Stimulated activated naive CD4-positive, alpha-beta T cell (primary cell): ENCODE measurements around the gene GABBR2.

Experiments used
- DNase-seq, 6 experiments: peaks; one replicate each; lab custom pipeline; 2025; lab: John Stamatoyannopoulos, UW

Gene GABBR2

DNA sequence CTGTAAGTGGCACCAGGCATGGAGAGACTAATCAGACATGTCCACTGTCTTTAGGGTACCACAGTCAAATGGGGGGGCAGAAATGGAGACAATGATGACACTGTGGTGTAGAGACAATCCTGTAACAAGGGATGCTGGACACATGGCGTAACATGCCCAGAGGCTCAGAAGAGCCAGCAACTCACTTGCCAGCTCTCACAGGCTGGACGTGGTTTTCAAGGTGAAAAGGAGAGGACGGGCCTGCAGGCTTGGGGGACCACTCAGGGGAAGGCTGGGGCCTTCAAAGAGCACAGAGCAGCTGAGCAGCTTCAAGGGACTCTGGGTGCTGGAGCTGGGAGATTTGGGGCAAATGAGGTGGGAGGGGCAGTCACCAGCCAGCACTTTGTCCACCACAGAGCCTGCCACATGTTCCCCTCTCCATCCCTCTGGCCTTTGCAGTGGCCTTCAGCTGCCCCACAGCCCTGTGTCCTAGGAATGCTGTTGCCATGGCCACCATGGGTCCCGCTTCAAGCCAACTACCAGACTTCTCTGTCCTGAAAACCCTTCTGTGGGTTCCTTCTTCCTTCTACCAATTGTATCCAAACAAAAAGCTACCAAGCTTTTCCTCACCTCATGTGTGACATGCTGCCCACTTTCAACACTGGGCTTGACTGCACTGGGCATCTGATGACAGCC, 140.4 kb downstream of the GABBR2 start:
- no peak for DNase-seq

DNA sequence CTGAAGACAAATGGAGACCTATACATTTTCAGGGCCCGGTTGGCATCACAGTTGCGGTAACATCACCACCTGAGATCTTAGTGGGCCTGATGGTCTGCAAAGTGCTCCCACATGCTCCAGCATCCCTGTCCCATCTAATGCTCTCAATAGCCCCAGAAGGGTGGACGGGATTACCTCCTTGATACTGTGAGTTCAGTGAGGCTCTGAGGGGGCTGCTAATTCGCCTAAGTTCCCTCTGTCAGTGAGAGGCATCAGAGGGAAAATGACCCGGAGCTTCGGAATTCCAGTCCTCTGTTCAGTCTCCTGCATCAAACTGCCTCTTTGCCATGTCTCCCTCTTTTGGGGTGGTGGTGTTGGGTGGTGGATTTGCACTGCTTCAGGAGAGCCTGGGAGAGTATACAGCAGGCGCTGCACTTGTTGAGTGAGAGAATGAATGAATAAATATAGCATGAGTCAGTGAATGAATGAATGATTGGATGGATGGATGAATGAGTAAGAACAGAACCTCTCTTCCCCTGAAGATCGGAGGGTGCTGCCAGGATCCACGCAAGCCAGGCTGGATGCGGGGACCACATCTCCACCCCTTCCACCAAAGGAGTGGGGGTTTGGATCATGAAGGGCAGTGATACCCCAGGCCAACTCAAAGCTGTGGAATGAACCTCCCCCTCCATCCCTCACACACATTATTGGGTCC, 141.0 kb downstream of the GABBR2 start:
- DNase-seq: no peak

DNA sequence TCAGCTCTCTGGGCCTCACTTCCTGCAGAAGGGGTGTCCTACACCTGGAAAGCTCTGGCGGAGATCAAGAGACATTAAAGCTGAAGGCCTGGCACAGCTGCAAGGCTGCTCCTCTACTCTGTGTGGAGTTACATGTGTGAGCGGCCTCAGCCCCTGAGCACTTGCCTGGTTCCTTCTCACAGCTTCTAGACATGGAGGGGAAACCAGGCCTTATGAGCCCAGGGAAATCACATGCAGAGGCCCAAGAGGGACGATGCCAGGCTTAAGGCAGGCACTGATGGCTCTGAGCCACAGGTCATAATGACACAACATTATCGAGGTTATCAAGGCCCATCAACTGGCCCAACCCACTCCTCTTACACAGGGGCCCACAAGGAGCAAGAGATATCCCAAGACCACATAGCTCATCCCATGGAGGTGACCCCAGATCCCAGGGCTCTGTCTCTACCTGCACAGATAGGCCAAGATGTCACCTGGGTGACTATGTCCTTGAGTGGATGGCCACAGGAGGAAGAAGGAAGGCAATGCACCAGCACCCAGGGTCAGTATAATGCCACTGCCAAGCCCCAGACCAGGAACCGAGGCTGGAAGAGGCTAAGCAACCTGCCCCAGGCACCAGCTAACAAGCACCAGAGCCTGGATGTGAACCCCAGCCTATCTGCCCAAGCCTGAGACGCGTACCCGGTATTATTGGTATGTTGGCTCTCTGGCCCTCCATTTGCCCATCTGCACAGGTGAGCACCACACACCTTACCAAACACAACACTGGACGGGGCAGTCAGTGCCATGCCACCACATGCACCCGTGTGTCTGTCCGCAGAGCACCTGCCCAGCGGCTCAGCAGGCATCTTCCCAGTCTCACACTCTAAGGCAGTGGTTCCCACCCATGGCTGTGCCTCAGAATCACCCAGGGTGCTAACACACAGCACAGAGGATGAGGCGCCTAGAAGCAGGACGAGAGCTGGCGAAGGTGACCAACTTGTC, 143.3 kb downstream of the GABBR2 start:
- DNase-seq: no peak

DNA sequence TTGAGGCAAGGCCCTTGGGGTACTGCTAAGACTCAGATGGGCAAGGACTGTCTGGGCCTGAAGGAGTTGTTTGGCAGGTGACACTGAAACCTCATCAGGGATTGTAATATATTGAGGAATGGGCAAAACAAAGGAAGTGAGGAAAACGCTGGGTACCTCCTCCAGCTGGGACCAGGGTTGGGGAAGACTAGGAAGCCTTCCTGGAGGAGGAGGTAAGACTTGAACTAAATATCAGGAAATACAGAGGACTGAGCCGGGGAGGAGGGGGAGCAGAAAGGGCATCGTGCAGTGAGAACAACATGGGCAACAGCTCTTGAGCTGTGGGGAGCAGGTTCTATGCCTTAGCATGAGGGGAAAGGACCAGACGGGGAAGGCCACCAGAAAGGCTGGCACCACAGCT, 144.0 kb downstream of the GABBR2 start:
- no peak for DNase-seq

DNA sequence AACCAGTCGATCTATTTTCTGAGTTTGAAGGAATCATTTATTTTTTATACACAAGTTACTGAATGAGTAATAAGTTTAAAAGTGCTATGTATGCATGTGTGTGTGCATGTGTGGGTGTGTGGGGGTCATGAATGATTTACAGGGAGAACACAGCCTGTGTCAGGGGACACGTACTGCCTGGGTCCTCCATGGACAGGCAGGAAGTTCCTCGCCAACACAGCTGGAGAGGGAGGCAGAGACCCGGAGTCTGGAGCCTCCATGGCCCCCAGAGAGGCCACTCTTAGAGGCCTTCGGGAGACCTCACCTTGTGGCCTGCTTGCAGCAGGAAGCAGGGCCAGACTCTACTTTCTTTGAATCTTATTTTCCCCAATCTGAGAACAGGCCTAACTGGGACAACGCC, 144.7 kb downstream of the GABBR2 start:
- no peak for DNase-seq

DNA sequence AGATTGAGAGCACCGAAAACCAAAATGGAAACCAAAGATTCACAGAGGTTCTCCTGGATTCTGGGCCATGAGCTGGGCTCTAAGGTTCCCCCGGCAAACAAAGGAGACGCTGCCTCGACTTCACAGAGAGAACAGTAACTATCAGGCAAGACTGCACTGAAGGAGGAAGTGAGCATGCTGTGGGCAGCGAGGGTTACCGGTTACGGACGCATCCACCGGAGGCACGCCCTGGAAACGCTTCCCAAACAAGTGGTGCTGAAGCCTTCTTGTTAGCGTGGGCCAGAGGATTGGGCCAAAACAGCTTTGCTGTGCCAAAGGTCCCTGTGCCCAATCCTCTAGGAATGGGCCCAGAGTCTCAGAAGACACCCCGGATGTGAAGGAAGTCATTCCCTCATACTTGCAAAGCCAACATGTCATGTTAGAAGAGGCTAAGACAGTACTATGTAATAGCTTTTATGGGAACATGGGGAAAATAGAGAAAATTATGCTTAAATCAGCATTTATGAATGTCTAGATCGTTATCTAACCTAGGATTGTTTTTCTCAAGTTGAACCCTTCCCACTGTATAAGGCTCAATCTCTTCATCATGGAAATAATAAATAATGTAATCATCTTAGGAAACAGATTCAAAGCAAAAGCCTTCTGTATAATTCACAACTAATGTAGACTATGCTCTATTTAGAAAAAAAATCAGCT, 145.4 kb downstream of the GABBR2 start:
- DNase-seq: no peak

DNA sequence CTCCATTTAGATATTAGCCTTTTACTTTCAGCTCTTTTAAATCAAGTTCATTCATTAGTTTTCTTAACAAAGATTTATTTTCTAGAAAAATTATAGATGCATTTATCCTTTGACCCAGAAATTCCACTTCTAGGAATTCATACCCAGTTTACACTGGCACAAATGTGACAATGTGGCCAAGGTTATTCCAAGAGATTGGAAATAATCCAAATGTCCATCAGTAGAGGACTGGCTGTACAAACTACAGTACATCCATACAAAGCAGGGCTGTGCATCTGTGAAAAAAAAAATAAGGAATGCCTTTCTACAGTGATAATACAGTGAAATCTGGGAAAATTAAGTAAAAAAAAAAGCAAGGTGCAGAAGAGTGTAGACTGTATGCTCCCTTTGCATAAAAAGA, 149.2 kb downstream of the GABBR2 start:
- DNase-seq: no peak

DNA sequence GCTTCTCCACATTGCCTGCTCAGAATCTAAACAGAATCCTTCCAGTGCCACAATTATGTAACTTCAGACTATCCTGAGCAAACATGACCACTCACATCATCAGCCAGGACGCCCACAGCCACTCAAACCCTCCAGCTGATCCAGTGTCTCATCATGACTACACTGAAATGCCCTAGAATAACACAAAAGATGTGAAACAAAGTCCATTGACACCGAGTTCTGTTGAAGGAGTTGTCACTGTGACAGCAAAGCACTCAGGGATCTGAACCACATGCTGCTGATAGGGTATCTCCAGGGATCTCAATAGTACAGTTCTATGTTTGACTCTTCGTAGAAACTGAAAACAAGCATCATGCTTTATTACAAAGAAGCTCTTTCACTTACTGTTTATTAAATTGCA, 150.2 kb downstream of the GABBR2 start:
- no peak for DNase-seq

DNA sequence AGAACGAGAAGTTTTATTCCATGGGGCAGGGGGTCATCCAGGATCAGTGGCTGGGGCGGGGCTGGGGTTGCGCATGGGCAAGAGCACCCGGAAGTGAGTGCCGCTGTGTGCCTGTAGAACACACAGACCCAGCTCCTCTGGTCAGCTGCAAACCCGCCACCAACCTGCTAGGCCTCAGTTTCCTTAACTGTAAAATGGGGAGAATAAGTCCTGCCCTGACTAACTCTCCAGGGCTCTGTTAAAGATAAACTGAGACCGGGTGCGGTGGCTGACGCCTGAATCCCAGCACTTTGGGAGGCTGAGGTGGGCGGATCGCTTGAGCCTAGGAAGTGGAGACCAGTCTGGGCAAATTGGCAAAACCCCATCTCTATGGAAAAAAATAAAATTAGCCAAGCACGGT, 152.2 kb downstream of the GABBR2 start:
- no peak for DNase-seq

DNA sequence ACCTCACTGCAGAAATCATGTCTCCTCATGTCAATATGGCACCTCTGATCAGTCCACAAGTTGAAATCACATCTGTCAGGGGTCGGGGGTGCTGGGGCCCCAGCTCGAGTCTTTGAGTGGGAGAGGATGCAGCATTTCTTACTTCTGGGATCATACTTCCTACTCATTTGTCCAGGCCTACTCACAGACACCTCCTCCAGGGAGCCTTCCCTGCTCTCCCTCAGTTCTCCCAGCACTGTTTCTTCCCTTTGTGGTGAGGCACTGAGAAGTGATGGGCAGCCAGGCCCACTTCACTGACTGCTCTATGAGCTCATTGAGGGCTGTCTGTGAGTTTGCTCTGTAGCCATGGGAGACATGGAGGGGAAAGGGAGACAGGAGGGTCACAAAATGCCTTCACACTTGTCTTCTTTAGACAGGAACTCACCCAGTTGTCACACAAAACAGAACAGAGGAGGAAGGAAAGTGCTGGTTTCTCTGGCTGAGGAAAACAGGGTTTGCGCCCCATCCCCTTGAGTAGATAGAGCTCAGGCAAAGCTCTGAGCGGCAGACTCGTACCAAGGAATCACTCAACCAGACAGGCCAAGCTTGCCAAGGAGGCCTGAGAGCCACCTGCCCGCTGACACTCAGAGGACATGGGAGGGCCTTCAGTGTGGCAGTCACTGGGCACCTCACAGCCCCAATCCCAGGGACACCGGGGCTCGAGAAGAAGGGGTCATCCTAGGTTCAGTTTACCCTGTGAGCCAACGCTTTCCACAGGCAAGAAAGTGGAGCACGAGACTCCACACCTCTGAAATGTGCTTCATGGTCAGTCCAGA, 152.9 kb downstream of the GABBR2 start:
- no peak for DNase-seq

DNA sequence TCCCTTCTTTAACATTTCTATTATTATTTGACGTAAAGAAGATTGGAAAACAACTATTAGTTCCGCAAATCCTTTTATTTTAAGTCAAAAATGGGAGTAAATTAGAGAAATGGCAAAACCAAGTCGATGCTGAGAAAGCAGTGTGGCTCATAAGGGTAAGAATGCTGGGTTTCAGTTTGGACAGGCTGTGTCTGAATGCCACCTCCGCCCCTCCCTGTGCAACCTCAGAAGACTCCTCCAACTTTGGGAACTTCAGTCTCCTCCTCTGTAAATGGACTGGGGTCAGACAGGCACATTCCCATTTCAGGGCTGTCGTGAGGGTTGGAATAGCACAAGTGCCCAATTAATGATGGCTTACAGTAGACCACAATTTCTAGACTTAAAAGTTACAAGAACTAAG, 154.0 kb downstream of the GABBR2 start:
- no peak for DNase-seq

DNA sequence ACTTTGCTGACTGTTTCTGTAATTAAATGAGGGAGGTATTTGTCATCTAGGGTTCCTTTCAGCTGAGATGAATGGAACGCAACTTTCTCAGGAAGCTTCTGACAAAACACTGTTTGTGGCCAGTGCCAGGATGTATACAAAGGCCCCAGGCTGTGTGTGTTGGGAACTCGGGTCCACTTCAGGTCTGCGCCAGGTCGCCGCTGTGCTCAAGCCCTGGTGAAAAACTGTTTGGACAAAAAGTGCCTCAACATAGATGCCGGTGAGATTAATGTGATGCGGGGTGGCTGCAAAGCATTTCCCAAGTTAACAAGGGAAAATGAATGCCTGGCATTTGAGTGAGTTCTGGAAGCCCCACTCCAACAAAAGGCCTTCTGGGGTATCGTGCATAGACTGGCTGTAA, 156.4 kb downstream of the GABBR2 start:
- no peak for DNase-seq

DNA sequence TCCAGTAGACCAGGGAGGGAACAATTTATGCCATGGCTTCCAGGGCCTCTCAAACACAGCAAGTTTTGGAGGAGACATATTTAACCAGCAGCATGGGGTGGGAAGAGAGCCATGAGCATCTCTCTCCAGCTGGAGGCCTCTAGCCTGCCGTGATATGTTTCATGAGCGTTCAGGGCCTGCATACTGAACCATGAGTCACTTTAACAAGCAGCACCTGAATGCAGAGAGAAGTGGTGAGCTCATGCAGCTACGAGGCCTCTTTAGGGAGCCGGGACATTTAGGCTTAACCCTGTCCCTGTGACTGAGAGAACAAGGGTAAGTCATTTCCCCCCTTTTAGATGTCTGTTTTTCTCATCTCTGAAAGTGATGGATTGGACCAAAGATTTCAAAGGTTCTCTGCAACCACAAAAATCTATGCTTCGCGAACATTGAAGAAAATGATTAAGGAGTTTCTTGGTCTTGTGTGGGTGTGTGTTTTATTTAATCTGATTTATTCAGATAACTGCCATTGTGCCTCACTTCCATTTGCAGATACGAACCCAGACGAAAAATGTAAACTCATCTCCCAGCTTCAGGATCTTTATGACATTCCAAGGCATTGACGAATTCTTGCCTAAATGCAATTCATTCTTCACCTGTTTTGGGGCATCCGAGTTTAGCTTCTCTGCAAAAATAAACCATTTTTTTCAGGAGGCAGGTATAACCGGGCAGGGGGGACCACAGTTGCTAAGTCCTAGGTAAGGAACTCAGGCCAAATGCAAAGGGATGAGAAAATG, 157.0 kb downstream of the GABBR2 start:
- no peak for DNase-seq

DNA sequence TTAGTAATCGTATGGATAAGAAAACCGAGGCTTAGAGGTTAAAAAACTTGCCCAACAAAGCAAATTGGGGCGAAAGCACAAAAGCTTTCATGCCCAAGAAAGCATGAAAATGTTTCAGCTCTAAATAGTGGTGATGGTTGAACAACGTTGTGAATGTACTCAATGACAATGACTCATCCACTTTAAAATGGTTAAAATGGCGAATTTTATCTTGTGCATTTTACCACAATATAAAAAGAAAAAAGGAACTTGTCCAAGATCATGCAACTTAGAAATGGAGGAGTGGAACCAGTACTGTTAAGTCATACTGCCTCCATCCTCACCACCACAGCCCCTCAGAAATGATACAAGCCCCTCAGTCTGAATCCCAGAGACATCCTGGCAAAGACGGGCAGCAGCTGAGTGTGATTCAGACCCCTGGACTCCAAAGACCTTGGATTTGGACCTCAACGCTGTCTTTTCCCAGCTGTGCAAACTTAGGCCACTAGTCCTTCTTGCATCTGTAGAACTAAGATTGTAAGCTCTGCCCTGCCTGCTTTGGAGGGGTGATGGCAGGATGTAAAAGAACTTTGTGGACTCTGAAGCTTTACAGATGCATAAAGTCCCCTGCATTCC, 158.4 kb downstream of the GABBR2 start:
- DNase-seq: no peak

DNA sequence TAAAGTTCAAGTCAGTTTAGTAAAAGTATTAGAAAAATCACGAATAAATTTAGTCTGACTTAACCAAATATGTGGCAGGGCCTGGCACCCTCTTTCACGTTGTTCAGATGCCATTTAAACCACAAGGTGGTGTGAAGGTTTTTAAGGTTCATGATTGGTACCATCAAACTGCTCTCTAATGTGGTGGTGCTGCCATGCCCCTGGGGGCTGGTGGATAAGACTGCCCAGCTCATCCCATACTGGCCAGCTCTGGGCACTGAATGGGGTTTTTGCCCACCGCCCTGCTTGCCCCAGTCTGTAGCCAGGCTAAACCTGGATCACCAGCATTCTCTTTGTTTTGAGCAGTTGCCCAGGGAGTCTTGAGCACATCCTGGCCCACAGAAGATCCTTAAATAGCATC, 159.3 kb downstream of the GABBR2 start:
- DNase-seq: no peak

DNA sequence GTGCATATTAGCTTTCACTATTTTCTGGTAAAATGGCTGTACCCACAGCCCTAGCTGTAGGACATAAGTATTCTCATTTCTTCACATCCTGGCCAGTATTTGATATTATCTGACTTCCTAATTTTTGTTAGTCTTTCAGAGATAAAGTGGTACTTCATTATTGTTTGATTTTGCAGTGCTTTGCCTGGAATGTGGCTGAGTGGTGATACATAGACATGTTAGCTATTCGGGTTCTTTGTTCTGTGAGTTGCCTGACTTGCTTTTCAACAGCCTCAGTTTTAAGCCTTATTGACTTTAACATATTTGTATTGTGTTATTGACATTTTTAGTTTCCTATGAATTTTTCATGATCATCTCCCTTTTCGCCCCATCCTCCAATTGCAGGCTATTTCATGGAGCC, 161.1 kb downstream of the GABBR2 start:
- no peak for DNase-seq

DNA sequence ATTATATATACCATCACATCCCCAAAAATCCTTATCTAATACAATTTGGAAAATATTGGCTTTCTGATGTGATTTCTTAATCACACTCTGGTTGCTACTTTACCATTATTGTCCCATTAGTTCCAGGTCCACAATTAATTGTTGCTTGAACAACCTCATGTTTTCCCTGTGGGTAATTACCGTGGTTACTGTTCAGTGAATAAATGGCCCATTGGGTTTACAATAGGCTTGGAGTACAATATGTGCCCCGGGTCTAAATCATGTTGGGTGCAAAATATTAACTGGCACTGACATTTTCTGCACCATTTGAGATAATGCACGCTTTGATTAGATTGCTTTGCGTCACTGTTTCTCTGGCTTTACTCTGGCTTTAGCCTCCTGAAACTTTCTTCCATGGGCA, 163.7 kb downstream of the GABBR2 start:
- DNase-seq: no peak

DNA sequence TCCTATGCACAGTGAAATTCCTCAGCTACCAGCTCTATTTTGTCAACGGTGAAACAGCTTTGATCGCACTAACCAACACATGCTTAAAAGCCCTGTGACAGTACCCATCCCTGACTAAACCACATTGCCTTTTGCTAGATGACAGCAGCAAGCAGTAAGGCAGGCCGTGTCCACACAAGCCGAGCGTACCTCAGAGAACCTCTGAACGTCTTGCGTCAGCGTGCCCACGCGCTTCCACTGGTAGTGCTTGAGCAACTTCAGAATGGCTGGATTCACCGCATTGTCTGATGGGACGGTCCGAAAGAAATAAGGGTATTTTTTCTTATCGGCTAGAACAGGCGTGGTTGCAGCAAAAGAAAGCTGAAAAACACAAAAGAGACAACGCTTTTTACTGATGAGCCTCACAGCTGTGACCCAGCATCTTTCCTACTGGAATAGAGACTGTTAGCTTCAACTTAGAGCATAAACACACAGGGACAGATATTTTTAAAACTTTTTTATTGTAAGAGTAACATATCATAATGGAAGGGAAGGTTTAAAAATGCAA, 167.0 kb downstream of the GABBR2 start:
- no peak for DNase-seq

DNA sequence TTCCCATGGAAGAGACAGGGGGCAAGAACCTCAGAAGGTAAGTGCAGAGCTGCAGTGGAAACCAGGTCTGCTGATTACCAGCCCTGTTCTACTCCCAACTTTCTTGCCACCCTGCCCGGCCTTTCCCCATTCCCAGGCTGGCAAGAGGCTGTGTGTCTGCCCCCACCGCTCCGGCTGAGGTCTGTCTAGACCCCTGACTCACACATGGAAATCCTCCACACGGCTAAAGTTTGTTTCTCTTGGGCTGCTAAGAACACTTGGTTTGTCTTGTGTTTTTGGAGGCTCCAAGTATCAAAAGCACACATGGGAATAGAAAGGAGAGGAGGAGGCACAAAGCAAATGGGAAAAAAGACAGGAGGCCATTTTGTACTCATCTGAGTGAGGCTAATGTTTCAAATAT, 168.3 kb downstream of the GABBR2 start:
- DNase-seq: no peak

DNA sequence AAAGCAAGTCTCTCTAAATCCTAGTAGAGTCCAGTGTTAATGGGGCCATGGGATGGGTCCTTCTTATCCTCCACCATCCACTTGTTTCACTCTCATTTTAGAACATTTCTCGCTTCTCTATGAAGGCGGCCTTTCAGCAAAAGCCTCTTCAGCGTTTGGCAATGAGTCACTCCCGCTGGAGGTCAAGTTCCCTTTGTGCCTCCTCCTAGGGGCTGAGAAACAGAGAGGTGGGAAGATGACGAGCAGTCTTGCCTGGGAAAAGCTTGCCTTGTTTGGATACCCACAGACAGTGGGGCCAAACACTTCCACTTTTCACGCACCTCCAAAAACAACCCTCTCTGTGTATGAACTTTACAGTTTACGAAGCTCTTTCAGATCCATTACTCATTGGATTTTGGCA, 168.8 kb downstream of the GABBR2 start:
- DNase-seq: no peak
